KOPT-K1 (cell line): ENCODE results near the gene ADAM12.

ENCODE experiments used
- H3K27ac ChIP-seq: fragments of 200-600 bp; sonication (generic); 2 replicates; pipeline ENCODE4 v1.5.1; 2016; ENCODE audit warnings: antibody characterized with exemption, mild to moderate bottlenecking, low read depth, low read length; ENCODE audit not compliant: poor library complexity, severe bottlenecking
- H3K36me3 ChIP-seq: fragments of 200-600 bp; sonication (generic); 2 replicates; pipeline ENCODE4 v1.5.1; 2017; ENCODE audit warnings: antibody characterized with exemption, mild to moderate bottlenecking, low read length, moderate library complexity; ENCODE audit not compliant: insufficient read depth
- H3K9me3 ChIP-seq: fragments of 200-600 bp; sonication (generic); 2 replicates; pipeline ENCODE4 v1.5.1; 2017; ENCODE audit warnings: antibody characterized with exemption, low read length, mild to moderate bottlenecking; ENCODE audit not compliant: insufficient read depth, poor library complexity, severe bottlenecking

Gene ADAM12

GRCh38 chr10:126420567-126421300, 32.5 kb upstream of the ADAM12 start:
- Histone ChIP-seq H3K36me3 (no peaks in the 10 kb centered on the region), H3K27ac (no peak overlapping the region), H3K9me3 (no peaks in the 10 kb centered on the region)

GRCh38 chr10:126417220-126417825, 29.0 kb upstream of the ADAM12 start:
- no peak overlapping the region for H3K27ac ChIP-seq
- H3K9me3 ChIP-seq = no peaks in the 10 kb centered on the region
- no peaks in the 10 kb centered on the region for H3K36me3 ChIP-seq

GRCh38 chr10:126409821-126410220, 21.5 kb upstream of the ADAM12 start:
- Histone ChIP-seq H3K27ac (no peak overlapping the region), H3K9me3 (no peaks in the 10 kb centered on the region), H3K36me3 (no peaks in the 10 kb centered on the region)

GRCh38 chr10:126408953-126409641, 20.8 kb upstream of the ADAM12 start:
- Histone ChIP-seq H3K27ac (no peak overlapping the region), H3K9me3 (no peaks in the 10 kb centered on the region), H3K36me3 (no peaks in the 10 kb centered on the region)

DNA sequence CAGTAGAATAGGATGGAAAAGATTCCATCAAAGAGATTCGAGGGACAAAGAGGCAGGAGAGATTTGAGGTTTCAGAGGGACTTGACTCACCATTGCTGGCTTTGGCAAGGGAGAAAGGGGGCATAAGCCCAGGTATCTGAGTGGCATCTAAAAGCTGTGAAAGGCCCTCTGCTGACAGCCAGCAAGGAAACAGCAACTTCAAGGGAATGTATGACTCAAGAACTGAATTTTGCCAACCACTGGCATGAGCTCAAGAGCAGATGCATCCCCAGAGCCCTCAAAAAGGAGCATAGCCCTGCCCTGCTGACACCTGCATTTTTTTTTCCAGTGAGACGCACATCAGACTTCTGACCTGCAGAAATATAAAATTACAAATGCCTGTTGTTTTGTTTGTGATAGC, 19.6 kb upstream of the ADAM12 start:
- no peaks in the 10 kb centered on the region for H3K9me3 ChIP-seq
- H3K36me3 ChIP-seq = no peaks in the 10 kb centered on the region
- H3K27ac ChIP-seq = no peak overlapping the region

DNA sequence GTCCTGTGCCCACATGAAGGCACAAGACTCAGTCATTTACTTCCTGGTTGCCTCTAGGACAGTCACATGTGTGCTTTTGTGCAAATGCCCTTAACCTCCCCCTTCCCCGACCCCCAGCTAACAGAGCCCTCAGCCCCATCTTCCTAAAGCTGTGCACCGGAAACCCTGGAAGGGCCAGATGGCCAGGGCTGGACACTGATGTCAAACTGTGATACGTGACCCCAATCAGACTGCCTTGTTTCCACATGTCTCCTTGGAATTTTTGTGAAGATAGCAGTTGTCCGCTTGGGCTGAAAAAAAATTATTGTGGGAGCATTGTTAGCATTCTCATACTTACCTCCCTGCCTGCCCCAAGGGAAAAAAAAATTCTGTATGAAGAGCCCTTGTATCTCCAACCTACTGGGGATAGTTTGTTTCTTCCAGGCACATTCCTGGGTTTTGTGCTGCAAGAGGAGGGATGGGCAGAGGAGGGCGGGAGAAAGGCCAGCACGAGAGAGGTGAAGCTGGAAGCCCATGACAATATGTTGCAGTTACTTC, 17.0 kb upstream of the ADAM12 start:
- Histone ChIP-seq H3K36me3 (no peaks in the 10 kb centered on the region), H3K9me3 (no peaks in the 10 kb centered on the region), H3K27ac (no peak overlapping the region)

- no peaks in the 10 kb centered on the region for H3K9me3 ChIP-seq
- H3K27ac ChIP-seq = no peak overlapping the region
- H3K36me3 ChIP-seq = no peaks in the 10 kb centered on the region
Observed at GRCh38 chr10:126402721-126403695, 14.7 kb upstream of the ADAM12 start.

- no peak overlapping the region for H3K27ac ChIP-seq
- no peaks in the 10 kb centered on the region for H3K36me3 ChIP-seq
- no peaks in the 10 kb centered on the region for H3K9me3 ChIP-seq
Observed at GRCh38 chr10:126400641-126401040, 12.4 kb upstream of the ADAM12 start.

DNA sequence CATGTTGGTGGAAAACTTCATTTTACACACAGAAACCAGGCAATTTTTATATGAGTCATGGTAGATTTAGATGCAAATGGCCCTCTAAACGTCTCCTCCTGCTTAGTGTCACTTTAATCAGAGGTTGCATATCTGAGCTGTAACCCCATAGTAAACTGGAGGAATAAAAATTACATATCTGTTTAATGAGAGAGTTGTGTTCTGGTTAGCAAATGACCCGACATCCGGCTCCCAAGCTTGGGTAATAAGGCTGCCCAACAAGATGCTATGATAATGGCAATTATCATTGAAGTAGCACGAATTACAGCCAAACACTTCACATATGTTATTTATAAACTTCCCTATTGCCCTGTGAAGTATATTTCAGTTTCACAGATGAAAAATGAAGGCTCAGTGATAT, 10.6 kb upstream of the ADAM12 start:
- Histone ChIP-seq H3K27ac (no peak overlapping the region), H3K9me3 (no peaks in the 10 kb centered on the region), H3K36me3 (no peaks in the 10 kb centered on the region)

- no peak overlapping the region for H3K27ac ChIP-seq
- no peaks in the 10 kb centered on the region for H3K36me3 ChIP-seq
- no peaks in the 10 kb centered on the region for H3K9me3 ChIP-seq
Observed at GRCh38 chr10:126398383-126398743, 10.1 kb upstream of the ADAM12 start.

DNA sequence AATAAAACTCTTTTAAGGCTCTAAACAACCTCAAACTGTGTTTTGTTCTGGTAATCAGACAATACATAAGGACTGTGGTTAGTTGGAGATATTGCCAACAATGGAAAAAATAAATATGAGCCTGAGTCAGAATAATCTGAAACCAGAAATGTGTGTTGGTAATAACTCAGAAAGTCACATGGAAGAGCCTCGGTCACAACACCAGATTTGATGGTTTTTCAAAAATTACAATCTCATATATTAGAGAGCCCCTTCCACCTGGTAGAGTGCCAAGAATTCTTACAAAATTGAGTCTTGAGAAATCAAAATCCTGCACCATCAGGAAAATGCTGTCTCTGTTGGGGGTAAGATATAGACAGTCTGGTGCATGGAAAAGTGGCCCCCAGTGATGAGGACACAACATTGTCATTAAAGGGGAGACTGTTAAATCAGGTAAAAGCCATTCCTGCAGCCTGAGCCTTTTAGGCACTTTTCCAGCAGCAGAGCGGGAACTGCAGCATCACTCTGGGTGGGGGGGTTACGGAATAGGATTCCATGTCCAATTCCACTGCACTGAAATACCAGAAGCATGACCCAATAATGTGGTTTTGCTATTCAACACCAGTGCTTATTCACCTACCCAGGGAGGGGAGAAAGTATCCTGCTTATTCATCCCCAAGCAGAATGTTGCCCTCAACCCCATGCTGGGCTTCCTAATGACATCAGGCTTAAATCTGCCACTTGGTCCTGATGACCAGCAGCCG, 9.5 kb upstream of the ADAM12 start:
- Histone ChIP-seq H3K9me3 (no peaks in the 10 kb centered on the region), H3K27ac (no peak overlapping the region), H3K36me3 (no peaks in the 10 kb centered on the region)

DNA sequence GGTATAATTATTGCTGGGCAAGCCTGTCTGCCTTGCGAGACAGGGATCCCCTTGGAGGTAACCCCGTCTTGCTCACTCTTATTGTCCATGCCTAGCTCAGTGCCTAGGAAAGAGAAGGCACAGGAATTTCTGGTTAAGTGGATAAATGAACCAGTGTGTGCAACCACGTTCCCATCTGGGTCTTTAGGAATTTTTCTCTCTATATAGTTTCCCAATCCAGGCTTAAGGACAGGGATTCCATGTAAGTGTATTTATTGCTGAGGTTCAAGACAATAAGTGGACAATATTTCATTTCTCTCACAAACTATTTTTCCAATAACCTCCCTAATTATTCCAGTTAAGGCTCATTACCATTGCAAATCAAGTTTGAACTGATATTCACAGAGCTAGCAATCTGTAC, 8.9 kb upstream of the ADAM12 start:
- no peak overlapping the region for H3K27ac ChIP-seq
- H3K36me3 ChIP-seq = no peaks in the 10 kb centered on the region

DNA sequence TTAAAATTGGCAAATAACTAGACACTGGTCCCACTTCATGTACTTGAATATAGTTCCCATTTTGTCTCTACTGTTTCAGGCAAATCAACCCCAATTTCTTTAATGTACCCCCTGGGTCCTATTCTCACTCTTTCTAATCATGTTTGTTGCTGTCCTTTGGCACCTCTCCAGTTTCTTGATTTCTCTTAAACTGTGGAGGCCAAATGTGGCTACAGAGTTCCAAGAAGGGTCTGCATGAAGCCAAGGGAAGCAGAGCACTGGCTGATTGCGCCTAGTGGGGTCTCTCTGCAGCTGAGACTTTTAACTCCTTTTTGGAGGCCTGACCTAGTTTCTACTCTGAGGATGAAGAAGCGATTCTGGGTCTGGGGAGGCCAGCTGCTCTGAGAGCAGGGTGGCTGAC, 6.7 kb upstream of the ADAM12 start:
- Histone ChIP-seq H3K36me3 (no peaks in the 10 kb centered on the region), H3K27ac (no peak overlapping the region)

More for the DNA sequence above, 8.9 kb upstream of the ADAM12 start:
- no peaks in the 10 kb centered on the region for H3K9me3 ChIP-seq

DNA sequence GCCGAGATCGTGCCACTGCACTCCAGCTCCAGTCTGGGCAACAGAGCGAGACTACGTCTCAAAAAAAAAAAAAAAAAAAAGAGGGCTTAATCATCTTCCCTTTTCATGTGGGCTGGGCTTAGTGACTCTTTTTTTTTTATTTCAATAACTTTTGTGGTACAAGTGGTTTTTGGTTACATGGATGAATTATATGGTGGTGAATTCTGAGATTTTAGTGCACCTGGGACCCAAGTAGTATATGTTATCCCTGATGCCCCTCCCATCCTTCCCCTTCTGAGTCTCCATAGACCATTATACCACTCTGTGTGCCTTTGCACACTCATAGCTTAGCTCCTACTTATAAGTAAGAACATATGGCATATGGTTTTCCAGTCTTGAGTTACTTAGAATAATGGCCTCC, 4.8 kb upstream of the ADAM12 start:
- Histone ChIP-seq H3K27ac (no peak overlapping the region), H3K9me3 (peaks cover 13% of the 10 kb centered on the region), H3K36me3 (no peaks in the 10 kb centered on the region)

More for the DNA sequence above, 6.7 kb upstream of the ADAM12 start:
- no peaks in the 10 kb centered on the region for H3K9me3 ChIP-seq
